ENCODE data around the gene CDH23. TPM values are rescaled to one million over a fixed set of nuclear protein-coding genes. Genes with fewer than 3 reads are reported as not detected.

Gene CDH23
- total RNA-seq, 1 experiment from 2014 or later: 0.40 TPM

DNA sequence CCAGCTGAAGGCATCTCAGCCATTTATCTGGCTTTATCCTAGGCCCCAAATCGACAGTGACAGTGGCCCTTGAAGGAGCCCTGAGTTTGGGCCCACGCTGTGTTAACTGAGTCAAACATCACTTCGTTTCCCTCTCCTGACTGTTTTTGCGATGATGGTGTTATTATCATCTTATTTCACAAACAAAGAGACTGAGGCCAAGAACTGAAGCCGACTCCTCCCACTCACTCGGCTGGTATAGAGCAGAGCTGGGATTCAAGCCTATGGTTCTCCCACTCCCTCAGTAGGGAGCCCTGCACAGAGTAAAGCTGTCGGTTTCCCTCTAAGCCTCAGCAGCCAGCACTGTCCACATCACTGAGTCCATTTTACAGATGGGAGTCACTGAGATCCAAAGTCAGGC, 141.0 kb downstream of the CDH23 start:
- DNase-seq (ENCODE audit: low read depth): no peak

DNA sequence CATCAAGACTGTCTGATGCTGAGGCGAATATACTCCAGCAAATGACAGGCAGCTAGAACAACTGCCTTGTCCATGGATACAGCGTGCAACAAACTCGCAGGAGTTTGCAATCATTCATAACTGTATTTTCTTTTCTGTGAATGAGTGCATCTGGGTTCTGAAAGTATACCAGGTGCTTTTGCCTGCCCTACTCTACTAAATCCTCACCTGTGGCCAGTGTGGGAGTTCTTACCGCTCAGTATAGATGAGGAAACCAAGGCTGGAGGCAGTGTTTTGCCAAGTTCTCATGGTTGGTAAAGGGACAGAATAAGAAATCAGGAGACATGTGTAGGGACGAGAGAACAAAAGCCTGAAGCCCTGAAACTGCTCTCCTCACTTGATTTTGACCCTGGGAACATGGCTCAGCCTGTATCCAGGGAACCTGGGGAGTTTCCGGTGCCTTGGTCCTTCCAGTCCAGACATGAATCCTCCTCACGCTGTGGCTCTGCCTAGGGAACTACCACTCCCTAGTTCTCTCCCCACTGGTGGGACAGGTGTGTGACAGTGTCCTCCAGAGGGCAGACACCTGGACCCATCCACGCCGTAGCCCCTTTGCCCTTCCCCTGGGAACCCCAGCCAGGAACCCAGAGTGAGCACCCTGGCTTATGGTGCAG, 142.0 kb downstream of the CDH23 start:
- DNase-seq (ENCODE audit: low read depth): no peak

DNA sequence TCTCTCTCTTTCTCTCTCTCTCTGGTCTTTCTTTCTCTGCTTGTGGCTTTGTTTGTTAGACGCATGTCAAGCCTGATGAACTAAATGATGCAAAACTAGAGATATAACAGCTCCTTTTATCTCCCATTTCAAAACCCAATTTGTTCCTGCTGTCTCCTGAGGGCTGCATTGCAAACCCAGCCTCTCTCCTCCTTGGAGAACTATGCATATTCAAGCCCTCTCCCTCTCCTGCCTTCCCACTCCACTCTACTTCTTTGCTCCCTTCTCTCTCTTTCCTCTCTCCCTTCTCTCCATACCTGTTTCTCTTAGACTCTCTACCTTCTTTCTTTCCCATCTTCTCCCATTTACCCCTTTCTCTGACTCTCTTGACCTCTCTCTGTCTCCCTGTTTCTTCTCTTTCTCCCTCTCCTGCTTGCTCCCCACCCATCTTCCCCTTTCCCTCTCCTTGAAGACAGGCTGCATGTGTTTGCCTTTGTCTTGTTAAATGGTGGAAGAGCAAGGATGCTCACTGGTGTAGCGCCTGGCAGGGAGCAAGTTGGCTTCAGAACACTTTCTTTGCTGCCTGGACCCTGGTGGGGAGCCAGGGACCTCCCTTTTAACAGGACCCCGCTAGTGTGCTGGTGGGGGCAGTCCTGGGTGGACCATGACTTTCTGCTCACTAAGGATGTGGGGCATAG, 142.9 kb downstream of the CDH23 start:
- DNase-seq (ENCODE audit: low read depth): no peak

DNA sequence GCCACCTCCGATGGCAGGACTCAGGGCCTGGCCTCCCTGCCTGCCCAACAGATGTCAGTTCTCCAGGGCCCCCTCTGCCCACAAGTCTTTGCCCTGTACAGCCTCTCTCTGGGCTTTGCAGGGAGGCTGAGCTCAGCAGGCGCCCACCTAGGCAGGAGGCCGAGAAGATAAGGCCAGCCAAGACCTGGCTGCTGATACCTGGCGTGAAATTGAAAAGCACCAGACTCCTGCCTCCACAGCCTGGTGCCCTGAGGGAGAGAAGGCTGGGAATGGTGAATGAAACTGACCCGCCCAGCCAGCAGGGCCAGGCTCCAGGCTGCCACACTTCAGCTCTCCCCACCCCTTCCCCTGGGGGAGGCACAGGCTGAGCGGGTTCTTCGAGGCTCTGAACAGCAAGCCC, 145.8 kb downstream of the CDH23 start:
- DNase-seq (ENCODE audit: low read depth): no peak

DNA sequence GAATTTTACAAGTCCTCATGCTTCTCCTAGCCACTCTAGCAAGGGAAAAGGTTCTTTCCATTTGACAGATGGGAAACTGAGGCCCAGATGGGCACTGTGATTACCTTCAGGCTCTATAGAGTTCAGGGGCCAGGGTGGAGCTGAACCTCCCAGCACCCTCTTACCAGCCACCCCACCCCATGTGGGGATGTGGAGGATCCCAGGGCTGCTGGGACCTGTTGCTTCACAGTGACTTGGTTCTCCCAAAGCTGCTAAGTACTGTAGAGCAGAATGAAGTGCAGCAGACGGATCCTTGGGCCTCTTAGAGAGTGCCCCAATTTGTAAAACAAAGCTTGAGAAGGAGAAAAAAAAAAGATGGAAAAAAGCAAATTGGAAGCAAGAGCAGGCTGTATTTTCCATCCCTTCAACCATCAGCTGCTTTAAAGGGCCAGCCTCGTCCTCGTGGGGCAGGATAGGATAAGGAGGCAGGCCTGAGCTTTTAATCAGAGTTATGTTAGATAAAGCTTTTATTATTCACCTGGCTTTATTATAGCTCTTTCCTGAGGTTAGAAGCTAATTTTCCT, 147.0 kb downstream of the CDH23 start:
- no peak for DNase-seq (ENCODE audit: low read depth)

DNA sequence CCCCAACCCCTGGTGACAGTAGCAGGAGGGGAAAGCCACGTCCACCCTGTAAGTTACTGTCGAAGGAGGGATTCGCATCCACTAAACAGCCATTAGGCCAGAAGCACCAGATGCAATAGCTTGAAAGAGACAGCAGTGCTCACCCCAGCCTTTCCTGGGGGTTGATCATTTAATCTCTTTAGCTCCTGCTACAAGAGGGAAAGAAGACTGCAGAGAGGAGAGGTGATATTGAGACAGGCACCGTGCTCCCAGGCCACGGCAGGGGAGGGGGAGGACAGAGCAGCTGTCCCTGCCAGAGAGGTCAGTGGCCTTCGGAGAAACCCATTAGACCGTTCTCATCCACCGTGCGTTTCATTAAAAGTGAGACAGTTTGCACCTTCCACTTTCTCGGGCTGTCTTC, 148.3 kb downstream of the CDH23 start:
- DNase-seq (ENCODE audit: low read depth): no peak

DNA sequence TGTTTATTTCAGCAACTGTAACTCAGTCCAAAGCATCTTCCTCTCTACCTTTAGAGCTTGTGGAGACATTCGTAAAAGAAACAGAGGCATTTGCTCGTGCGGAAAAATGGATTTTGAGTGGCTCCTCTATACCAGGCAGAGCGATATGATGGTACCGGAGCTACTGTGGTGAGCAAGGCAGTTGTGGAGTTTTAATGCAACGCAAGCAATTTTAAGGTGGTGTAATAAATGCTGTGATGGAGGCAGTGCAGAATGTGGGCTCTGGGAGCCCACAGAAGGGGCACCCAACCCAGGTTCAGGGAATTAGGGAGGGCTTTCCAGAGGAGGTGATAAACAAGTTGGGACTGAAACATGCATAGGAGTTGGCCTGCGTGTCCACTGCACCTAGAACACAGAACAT, 149.5 kb downstream of the CDH23 start:
- no peak for DNase-seq (ENCODE audit: low read depth)

DNA sequence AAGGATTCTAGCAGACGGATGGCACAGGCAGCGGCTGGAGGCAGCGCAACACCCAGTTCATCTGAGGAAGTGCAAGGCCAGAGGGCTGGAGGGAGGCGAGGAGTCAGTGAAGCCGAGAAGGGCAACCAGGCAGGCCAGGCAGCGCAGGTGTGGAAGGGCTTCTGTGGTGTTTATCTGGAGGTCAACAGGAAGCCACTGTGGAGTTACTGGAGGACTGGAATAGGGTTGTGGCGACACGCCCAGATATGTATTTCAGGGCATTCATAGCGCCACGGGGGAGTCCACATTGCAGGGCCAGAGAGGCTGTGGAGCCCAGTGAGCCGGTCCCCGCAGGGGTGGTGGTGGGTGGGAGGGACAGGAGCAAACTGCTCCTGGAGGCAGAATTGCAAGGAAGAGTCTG, 150.6 kb downstream of the CDH23 start:
- no peak for DNase-seq (ENCODE audit: low read depth)

DNA sequence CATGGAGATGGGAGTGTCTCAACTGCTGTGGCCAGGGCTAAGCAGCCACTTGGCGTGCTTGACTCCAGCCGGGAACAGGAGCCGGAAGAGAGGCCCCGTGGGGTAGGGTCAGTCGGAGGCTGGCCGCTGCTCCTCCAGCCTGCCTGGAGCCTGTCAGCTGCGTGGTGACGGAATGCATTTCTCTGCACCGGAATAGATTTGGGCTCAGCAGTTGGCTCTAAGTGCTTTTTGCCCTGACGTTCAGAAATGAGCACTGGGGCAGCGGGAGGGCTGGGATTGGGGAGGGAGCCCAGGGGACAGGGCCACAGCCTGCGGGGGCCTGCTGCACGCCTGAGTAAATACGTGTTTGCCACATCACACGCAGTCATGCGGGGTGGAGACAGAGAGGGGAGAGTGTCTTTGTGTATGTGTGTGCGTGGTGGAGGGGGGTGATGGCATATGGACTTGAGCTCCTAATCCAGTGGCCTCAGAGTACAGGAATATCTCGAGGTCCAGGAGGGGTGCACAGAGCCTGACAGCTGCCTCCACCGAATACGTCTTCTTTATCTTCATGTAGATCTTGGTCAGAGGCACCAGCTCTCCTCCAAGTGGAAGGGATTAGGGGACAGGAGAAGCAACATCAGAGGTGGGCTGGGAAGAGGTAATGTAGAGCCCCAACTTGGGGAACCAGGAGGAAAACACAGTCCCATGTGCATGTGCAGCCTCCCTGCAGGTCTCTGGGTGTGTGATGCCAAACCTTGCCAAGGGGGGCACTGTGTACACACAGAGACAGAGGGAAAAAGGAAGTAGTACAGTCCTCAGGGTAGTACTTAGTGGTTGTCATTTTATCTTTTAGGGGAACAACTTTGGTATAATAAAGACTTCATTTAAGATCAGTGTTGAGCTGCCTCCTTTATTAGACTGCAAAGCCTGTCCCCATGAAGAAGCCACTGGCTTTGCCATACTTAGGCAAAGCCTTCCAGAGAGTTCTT, 151.4 kb downstream of the CDH23 start:
- peak; percentile 21 for DNase-seq (ENCODE audit: low read depth)

DNA sequence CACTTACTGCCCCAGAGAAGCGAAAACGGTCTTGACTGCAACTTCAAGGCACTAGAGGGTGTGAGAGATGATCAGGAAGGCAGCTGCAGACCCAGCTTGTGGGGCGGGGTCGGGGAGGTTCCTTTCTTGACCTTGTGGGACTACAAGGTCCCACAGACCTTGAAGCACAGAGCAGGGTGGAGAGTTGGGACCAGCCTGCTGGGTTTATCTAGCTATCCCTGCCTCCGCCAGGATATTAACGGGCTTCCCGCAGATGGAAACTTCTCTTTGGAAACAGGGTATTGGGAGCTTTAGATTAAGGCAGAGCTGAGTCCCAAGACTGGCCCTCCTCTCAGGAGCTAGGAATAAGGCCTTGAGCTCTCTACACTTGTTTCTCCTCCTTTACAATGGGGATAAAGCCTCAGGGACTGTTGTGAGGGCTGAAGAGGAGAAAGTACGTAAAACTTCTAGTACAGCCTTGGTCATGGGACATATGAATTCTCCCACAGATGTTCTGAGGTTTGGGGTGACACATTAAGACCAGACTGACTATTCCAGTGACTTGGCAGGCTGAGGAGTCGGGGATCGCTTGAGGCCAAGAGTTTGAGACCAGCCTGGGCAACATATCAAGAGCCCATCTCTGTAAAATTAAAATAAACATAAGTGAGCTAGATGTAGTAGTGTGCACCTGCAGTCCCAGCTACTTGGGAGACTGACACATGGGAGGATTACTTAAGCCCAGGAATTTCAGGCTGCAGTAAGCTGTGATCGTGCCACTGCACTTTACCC, 153.2 kb downstream of the CDH23 start:
- DNase-seq (ENCODE audit: low read depth): no peak

DNA sequence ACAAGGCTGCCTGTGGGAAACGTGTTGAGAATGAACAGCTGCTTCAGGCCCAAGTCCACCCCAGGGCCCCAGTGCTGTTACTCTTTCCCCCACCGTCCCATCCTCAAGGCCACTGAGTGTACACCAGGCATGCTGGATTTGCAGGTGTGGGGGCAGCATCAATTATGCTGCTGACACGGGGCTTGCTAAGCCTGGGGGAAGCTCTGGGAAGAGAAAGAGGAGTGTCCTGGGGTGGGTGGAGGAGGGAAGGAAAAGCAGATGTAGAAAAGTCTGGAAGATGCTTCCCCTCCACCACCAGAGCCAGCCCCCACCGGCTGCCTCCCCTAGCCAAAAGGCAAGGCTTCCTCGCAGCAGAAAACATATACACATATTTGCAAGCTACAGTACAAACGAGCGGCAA, 153.9 kb downstream of the CDH23 start:
- DNase-seq (ENCODE audit: low read depth): no peak

DNA sequence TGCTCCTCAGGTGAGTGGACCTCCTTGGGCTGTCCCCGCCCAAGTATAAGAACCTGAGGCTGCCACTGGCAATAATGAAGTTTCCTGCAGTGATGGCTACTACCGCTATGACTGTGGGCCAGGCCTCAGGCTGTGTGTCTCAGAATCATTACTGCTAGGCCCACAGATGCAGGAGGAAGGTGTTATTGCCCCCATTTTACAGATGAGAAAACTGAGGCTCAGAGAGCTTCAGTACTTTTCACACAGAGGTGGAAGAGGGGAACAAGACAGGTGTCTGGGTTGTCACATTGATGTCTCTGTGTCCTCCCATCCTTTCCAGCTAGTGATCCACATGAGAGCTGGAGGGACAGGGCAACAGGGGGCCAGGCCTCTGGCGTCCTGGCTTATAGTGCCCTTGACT, 155.2 kb downstream of the CDH23 start:
- DNase-seq (ENCODE audit: low read depth): no peak

DNA sequence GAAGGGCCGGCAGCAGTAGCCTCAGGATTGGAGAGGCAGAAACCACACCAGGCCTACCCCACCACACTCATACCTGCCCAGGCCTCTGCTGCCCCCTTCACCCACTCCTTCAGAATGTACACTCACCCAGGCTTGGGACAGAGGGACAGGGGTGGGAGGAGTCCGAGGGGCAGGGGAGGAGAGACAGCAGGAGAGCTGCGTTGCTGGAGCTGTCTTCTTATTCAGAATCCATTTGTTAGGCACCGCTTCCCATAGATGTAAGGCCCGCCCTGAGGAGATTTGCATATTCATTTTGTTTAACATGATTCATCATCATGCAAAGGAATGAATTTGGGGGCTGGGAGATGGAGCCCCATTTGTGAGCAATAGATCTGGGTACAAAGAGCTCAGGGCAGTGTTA, 156.7 kb downstream of the CDH23 start:
- DNase-seq (ENCODE audit: low read depth): no peak

DNA sequence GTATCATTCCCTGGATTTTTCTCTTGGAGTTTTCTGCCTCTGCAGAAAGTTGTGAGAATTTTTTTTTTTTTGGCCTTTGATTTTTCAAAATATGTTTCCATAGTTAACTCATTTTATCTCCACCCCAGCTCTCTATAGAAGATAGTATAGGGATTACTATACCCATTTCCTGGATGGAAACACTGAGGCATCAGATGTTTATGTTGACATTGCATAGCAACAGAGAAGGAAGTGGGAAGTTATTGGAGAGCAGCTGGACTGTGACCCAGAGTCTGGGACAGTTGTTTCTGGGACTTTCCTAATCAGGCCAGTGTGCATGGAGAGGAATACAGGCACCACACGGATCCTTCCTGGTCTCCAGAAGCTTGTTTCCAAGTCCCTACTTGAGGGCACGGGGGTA, 158.0 kb downstream of the CDH23 start:
- DNase-seq (ENCODE audit: low read depth): no peak

DNA sequence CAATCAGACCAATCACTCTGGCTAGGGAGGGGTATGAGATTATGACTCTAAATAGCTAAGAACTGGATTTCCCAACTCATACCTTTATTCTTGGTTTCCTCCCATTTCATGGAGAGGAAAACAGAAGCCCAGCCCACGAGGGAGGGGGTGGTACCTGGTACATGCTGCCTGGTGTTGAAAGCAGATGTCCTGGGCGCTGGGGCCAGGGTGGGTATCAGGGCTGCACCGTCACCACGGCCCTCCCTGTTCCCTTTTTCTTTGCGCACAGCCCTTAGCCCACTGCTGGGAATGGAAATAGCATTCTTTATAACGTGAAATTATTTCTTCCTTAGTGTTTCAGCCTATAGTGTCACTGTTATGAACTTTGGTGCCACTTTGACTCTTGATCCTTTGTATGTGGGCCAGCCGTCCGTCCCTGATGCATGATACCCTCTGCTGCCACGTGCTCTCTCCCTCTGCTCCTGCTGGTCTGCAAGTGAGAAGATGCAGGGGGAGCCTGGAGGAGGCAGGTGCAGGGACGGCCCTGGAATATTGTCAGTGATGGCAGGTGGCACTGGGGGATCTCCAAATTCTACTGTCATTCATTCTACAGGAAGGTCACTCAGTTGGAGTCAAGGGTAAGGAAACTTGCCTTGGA, 158.5 kb downstream of the CDH23 start:
- no peak for DNase-seq (ENCODE audit: low read depth)

DNA sequence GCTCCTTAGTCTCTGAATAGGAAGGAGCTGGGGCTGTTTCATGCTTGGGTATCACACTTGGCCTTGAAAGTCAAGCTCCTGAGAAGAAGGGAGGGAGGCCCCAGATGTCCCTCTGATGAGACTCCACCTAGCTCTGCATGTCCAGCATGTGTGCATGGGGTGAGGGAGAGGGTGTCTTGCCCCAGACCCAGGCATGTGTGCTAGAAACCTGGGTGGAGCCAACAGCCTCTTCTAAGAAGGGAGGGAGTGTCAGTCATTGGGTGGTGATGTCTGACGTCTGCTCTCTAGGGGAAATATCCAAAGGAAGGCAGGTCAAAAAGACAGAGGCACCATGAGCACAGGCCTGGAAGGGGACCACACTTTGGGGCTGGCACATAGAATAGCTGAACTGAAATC, 159.0 kb downstream of the CDH23 start:
- no peak for DNase-seq (ENCODE audit: low read depth)

DNA sequence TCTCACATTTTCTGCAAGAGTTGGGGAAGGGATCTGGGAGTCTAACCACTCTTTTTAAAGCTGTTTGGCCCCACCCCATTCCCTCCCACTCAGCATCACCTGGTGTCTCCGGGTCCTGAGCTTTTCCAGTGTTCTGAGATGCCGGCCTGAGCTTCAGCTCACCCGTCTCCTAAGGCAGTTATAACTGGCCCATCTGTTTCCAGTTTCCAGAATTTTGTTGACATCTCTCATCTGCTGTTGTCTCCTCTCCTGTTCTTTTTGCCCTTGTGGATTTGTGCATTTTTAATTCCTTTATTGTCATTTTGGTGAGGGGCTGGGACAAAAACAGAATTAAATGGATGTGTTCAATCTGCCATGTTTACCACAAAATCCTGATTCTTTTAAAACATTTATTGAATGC, 162.3 kb downstream of the CDH23 start:
- no peak for DNase-seq (ENCODE audit: low read depth)

DNA sequence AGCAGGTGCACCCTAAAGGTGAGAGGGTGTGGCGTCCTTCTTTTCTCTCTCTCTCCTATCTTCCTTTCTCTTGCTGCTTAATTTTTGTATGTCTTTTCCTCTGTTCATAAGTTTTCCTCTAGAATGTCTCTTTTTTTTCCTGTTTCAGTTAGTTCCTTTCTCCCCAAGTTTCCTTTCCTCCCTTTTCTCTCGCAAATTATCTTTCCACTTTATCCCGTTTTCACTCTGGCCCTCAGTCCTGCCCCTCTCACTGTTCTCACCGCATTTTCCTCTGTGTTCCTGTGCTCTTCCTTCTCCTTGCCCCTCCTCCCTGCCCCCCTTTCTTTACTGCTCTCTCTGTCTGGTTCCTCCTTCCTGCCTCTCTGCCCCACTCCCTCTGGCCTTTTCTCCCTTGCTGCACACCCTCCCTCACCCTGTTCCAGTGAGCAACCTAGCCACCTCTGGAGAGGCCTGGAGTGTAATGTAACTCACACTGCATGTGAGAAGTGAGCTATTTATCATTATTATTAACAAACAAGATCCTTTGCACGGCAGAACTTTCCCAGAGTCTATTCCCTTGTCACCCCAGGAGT, 164.4 kb downstream of the CDH23 start:
- no peak for DNase-seq (ENCODE audit: low read depth)

DNA sequence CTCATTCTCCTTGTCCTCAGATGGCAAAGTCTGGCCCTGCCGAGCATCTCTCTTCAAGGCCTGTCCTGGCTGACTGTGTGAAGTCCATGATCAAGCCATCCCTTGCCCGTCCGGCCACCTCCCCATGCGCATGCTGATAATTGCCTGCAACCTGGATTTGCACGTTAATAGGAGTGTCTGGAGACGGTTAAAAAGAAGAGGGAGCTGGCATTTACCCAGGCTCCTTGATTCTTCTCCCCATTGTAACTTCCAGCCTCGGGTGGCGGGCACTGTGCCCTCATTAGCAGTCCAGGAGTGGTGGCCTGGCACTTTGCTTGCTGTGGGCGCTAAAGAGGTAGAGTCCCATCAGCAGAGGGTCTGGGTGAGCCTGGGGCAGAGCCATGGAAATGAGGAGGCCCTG, 165.5 kb downstream of the CDH23 start:
- DNase-seq (ENCODE audit: low read depth): no peak

DNA sequence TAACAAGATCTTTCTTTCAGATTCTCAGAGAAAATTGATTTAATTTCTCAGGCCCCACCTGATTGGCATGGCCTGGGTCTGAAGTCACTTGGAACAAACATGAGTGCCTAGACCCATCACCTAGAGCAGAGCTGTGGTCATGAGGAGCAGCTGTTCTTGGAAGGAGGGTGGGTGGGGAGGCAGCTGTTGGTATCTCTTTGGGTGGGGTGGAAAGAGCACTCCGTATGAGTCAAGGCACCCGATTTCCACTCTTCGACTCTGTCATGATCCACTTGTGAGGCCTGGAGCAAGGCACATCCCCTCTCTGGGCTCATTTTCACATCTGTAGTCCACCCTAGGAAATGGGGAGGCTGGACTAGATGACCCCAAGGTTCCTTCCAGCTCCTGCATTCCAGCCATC, 166.2 kb downstream of the CDH23 start:
- no peak for DNase-seq (ENCODE audit: low read depth)
